IMR-90 (cell line): ENCODE results near the gene MYO9B.

Source experiments
- CEBPB ChIP-seq: IDR thresholded peaks from 2 replicates; pipeline ENCODE4 v1.6.1; 2012; ENCODE audit warnings: low read depth, low read length, improper control_type of control experiment
- MXI1 ChIP-seq: IDR thresholded peaks from 2 replicates; pipeline ENCODE4 v1.6.1; 2012; ENCODE audit warnings: low read depth, mild to moderate bottlenecking, low read length, moderate library complexity, borderline replicate concordance
- POLR2A ChIP-seq: IDR thresholded peaks from 2 replicates; pipeline ENCODE4 v1.6.1; 2012; ENCODE audit warnings: mild to moderate bottlenecking, low read depth, low read length
- RCOR1 ChIP-seq: IDR thresholded peaks from 2 replicates; pipeline ENCODE4 v1.6.1; 2012; ENCODE audit warnings: mild to moderate bottlenecking, low read length, improper control_type of control experiment; ENCODE audit not compliant: insufficient replicate concordance
- RFX5 ChIP-seq: IDR thresholded peaks from 2 replicates; pipeline ENCODE4 v1.8.0; 2012; ENCODE audit warnings: low read depth, mild to moderate bottlenecking, low read length, moderate library complexity
- TF ChIP-seq, protein P1 (sequence below): conservative IDR thresholded peaks from 2 replicates; pipeline ENCODE4 v1.5.1; 2012; ENCODE audit warnings: mild to moderate bottlenecking, low read depth, low read length, improper control_type of control experiment
- TF ChIP-seq, protein P2 (sequence below): fragments of 150-350 bp; IDR thresholded peaks from 2 replicates; pipeline ENCODE4 v1.6.1; 2016; ENCODE audit warnings: low read depth, mild to moderate bottlenecking, low read length, moderate library complexity, borderline replicate concordance

DNA sequence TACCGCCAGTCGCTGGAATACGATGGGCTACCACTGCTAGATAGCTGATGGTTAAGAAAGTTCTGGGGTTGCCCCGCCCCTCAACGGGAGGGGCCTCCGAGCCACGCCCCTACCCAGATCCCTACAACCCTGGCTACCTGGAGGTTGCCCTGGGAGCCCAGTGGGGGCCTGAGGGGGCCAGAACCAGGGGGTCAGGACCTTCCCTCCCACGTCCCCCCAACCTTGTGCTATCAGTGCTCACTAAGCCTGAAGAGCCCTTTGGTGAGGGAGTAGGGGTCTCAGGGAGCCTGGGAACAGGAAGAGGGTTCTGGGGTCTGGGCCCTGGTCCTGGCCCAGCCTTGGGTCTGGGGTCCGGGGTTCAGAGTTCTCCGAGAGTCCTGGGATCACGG lies 159.3 kb downstream of the MYO9B start:
- TF ChIP-seq CEBPB (no peak), RCOR1 (no peak), POLR2A (no peak), RFX5 (no peak), MXI1 (no peak)
- TF ChIP-seq, protein P1, sequence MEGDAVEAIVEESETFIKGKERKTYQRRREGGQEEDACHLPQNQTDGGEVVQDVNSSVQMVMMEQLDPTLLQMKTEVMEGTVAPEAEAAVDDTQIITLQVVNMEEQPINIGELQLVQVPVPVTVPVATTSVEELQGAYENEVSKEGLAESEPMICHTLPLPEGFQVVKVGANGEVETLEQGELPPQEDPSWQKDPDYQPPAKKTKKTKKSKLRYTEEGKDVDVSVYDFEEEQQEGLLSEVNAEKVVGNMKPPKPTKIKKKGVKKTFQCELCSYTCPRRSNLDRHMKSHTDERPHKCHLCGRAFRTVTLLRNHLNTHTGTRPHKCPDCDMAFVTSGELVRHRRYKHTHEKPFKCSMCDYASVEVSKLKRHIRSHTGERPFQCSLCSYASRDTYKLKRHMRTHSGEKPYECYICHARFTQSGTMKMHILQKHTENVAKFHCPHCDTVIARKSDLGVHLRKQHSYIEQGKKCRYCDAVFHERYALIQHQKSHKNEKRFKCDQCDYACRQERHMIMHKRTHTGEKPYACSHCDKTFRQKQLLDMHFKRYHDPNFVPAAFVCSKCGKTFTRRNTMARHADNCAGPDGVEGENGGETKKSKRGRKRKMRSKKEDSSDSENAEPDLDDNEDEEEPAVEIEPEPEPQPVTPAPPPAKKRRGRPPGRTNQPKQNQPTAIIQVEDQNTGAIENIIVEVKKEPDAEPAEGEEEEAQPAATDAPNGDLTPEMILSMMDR, result no peak
- TF ChIP-seq, protein P2, sequence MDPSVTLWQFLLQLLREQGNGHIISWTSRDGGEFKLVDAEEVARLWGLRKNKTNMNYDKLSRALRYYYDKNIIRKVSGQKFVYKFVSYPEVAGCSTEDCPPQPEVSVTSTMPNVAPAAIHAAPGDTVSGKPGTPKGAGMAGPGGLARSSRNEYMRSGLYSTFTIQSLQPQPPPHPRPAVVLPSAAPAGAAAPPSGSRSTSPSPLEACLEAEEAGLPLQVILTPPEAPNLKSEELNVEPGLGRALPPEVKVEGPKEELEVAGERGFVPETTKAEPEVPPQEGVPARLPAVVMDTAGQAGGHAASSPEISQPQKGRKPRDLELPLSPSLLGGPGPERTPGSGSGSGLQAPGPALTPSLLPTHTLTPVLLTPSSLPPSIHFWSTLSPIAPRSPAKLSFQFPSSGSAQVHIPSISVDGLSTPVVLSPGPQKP, result no peak
